DND-41 (cell line): ENCODE measurements around the gene FBXO28.

ENCODE experiments used
- ATAC-seq: fragments of 200-7000 bp; cut with Tn5 transposase; 3 replicates; pipeline ENCODE4 v1.9.1; 2021; ENCODE audit warnings: low read depth; ENCODE audit not compliant: insufficient read depth
- DNase-seq: peaks from one replicate; pipeline ENCODE4 v3.0.0-alpha.2; 2020
- H2AFZ ChIP-seq: 2 replicates; pipeline ENCODE4 v1.6.0; 2012; ENCODE audit warnings: low read depth, low read length
- H3K27ac ChIP-seq: 2 replicates; pipeline ENCODE4 v1.5.1; 2012; ENCODE audit warnings: low read length, inconsistent platforms
- H3K27me3 ChIP-seq: fragments of 200-600 bp; sonication (generic); 2 replicates; pipeline ENCODE4 v1.6.0; 2012; ENCODE audit warnings: low read length, mild to moderate bottlenecking, inconsistent platforms; ENCODE audit not compliant: insufficient read depth, poor library complexity
- H3K36me3 ChIP-seq: 2 replicates; pipeline ENCODE4 v1.5.1; 2012; ENCODE audit warnings: low read length, inconsistent platforms; ENCODE audit not compliant: insufficient read depth
- H3K4me1 ChIP-seq: 2 replicates; pipeline ENCODE4 v1.5.1; 2012; ENCODE audit warnings: mild to moderate bottlenecking, low read length; ENCODE audit not compliant: insufficient read depth
- H3K4me2 ChIP-seq: 2 replicates; pipeline ENCODE4 v1.6.0; 2012; ENCODE audit warnings: mild to moderate bottlenecking, moderate library complexity, low read length, inconsistent platforms; ENCODE audit not compliant: insufficient read depth
- H3K4me3 ChIP-seq, 2 experiments: fragments of 200-600 bp in 1 of 2; shearing (Covaris generic) in 1 of 2; 2 replicates each; pipeline ENCODE4 v1.5.1; 2012 to 2016; ENCODE audit warnings: inconsistent platforms in 2 of 2, low read length in 2 of 2, mild to moderate bottlenecking in 2 of 2, low read depth in 1 of 2, moderate library complexity in 1 of 2
- H3K79me2 ChIP-seq: 2 replicates; pipeline ENCODE4 v1.6.0; 2012; ENCODE audit warnings: low read length, inconsistent platforms; ENCODE audit not compliant: insufficient read depth
- H3K9ac ChIP-seq: 2 replicates; pipeline ENCODE4 v1.6.0; 2012; ENCODE audit warnings: low read depth, mild to moderate bottlenecking, inconsistent platforms, low read length, moderate library complexity
- H3K9me3 ChIP-seq: 2 replicates; pipeline ENCODE4 v1.5.1; 2012; ENCODE audit warnings: low read length, moderate library complexity, mild to moderate bottlenecking, inconsistent platforms; ENCODE audit not compliant: insufficient read depth, severe bottlenecking
- H4K20me1 ChIP-seq: 2 replicates; pipeline ENCODE4 v1.6.0; 2012; ENCODE audit warnings: low read length; ENCODE audit not compliant: insufficient read depth
- EZH2 ChIP-seq: IDR thresholded peaks from 3 replicates; pipeline ENCODE4 v1.6.1; 2012; ENCODE audit warnings: borderline replicate concordance, low read depth, mild to moderate bottlenecking, moderate library complexity, low read length, inconsistent platforms; ENCODE audit not compliant: severe bottlenecking
- TF ChIP-seq, protein P1 (sequence below): IDR thresholded peaks from 2 replicates; pipeline ENCODE4 v1.5.1; 2012; ENCODE audit warnings: borderline replicate concordance, low read length, moderate library complexity, mild to moderate bottlenecking; ENCODE audit not compliant: poor library complexity, severe bottlenecking; ENCODE audit errors: extremely low read depth

Gene FBXO28

DNA sequence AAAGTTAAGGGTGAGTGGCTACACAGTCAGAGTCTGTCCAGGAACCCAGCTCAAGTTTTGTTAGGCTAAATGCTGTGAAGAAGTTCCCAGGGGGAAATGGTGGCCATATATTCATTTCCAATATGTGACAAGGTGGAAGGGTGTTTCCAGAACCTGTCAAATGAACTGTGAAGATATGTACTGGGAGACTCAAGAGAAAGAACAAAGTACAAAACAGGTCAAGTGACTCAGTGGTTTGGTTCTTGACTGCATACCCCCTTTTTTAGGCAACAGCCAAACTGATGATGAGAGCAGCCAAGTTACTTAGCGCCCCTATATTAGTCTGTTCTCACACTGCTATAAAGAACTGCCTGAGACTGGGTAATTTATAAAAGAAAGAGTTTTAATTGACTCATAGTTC, 18.6 kb upstream of the FBXO28 start:
- H3K4me3 ChIP-seq = no peak overlapping the region
- no peaks in the 10 kb centered on the region for H3K36me3 ChIP-seq
- H3K4me1 ChIP-seq = no peaks in the 10 kb centered on the region
- no peak for ATAC-seq
- no peaks in the 10 kb centered on the region for H4K20me1 ChIP-seq
- H3K27ac ChIP-seq = no peak overlapping the region
- H3K9me3 ChIP-seq = no peaks in the 10 kb centered on the region
- H3K9ac ChIP-seq = no peak overlapping the region
- no peak for TF ChIP-seq EZH2
- TF ChIP-seq, protein P1, sequence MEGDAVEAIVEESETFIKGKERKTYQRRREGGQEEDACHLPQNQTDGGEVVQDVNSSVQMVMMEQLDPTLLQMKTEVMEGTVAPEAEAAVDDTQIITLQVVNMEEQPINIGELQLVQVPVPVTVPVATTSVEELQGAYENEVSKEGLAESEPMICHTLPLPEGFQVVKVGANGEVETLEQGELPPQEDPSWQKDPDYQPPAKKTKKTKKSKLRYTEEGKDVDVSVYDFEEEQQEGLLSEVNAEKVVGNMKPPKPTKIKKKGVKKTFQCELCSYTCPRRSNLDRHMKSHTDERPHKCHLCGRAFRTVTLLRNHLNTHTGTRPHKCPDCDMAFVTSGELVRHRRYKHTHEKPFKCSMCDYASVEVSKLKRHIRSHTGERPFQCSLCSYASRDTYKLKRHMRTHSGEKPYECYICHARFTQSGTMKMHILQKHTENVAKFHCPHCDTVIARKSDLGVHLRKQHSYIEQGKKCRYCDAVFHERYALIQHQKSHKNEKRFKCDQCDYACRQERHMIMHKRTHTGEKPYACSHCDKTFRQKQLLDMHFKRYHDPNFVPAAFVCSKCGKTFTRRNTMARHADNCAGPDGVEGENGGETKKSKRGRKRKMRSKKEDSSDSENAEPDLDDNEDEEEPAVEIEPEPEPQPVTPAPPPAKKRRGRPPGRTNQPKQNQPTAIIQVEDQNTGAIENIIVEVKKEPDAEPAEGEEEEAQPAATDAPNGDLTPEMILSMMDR = no peak
- H3K27me3 ChIP-seq = peaks cover 10% of the 10 kb centered on the region
- H2AFZ ChIP-seq = no peak overlapping the region
- H3K4me2 ChIP-seq = no peak overlapping the region
- no peaks in the 10 kb centered on the region for H3K79me2 ChIP-seq
- DNase-seq = no peak

DNA sequence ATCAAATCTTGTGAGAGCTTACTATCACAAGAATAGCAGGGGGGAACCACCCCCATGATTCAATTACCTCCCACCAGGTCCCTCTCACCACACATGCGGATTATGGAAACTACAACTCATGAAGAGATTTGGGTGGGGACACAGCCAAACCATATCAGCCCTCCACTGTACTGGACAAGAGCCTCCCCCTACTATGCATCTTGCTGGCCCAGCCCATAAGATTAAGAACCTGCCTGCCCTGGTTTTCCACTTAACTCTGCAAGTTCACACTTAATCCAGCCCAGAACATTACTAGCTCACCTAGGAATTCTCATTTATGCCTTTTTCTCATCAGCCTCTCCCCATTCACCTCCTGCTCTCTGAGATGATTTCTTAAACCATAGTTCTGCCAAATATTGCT, 18.0 kb upstream of the FBXO28 start:
- ATAC-seq = no peak
- TF ChIP-seq EZH2 = no peak
- TF ChIP-seq, protein P1 = no peak
- Histone ChIP-seq H3K79me2 (no peaks in the 10 kb centered on the region), H4K20me1 (no peaks in the 10 kb centered on the region), H3K27me3 (peaks cover 10% of the 10 kb centered on the region), H3K9ac (no peak overlapping the region), H3K4me3 (no peak overlapping the region), H3K36me3 (no peaks in the 10 kb centered on the region), H3K4me2 (no peak overlapping the region), H3K9me3 (no peaks in the 10 kb centered on the region), H3K4me1 (no peaks in the 10 kb centered on the region), H2AFZ (no peak overlapping the region), H3K27ac (no peak overlapping the region)
- no peak for DNase-seq

DNA sequence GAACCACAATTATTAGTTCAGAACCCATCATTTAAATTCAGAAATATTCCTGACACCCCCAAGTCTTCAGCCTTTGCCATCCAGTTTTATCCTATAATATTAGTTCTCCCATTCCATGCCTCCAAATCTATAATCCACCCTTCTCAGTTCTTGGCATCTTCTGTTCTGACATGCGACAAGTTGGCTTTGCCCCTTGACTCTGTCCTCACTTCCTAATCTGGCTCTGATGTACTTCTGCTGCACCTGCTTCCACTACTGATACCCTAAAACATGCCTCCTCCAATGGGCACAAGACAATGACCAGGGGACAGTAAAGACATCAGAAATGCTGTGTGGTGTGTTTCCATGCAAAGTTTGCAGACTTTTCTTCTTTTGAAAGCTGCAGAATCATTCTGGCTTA, 17.1 kb upstream of the FBXO28 start:
- H3K4me1 ChIP-seq = no peaks in the 10 kb centered on the region
- no peak overlapping the region for H3K4me3 ChIP-seq
- no peak overlapping the region for H3K4me2 ChIP-seq
- no peak for TF ChIP-seq EZH2
- TF ChIP-seq, protein P1 = no peak
- H3K79me2 ChIP-seq = no peaks in the 10 kb centered on the region
- no peak overlapping the region for H3K9ac ChIP-seq
- no peak for ATAC-seq
- no peaks in the 10 kb centered on the region for H4K20me1 ChIP-seq
- H2AFZ ChIP-seq = no peak overlapping the region
- H3K27me3 ChIP-seq = peaks cover 10% of the 10 kb centered on the region
- no peaks in the 10 kb centered on the region for H3K36me3 ChIP-seq
- no peak for DNase-seq
- H3K27ac ChIP-seq = no peak overlapping the region
- H3K9me3 ChIP-seq = no peaks in the 10 kb centered on the region

DNA sequence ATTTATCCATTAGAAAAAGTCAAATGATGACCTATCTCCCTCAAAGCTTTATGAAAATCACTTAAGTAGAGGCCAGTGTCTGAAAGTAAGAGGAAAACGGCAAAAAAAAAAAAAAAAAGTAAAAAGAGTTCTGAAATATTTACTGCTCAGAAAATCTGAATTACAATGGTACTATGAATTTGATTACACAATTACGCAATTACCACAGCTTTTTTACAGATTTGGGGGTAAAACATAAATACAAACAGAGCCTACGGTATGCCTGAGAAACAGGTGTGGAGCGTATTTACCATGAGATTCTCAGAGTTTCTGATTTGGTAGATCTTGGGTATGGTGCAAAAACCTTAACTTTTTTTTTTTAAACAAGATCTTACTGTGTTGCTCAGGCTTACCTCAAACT, 15.9 kb upstream of the FBXO28 start:
- H3K9me3 ChIP-seq = no peaks in the 10 kb centered on the region
- no peak overlapping the region for H3K4me2 ChIP-seq
- H2AFZ ChIP-seq = no peak overlapping the region
- no peaks in the 10 kb centered on the region for H4K20me1 ChIP-seq
- DNase-seq = no peak
- no peaks in the 10 kb centered on the region for H3K36me3 ChIP-seq
- no peaks in the 10 kb centered on the region for H3K79me2 ChIP-seq
- ATAC-seq = no peak
- no peaks in the 10 kb centered on the region for H3K4me1 ChIP-seq
- peaks cover 10% of the 10 kb centered on the region for H3K27me3 ChIP-seq
- H3K4me3 ChIP-seq = no peak overlapping the region
- no peak for TF ChIP-seq EZH2
- TF ChIP-seq, protein P1 = no peak
- H3K9ac ChIP-seq = no peak overlapping the region
- no peak overlapping the region for H3K27ac ChIP-seq
